Stimulated activated CD8-positive, alpha-beta memory T cell treated with anti-CD3 and anti-CD28 coated beads, Interleukin-15, amount 100 ng/mL, for 24 hours (primary cell): Measurements from ENCODE around the gene COMMD1.
"Not testable (repeated sequence)": the region's sequence is repeated elsewhere in the genome, so short reads cannot be mapped to it uniquely, and the experiment has no call there.

Source experiments
- DNase-seq: peaks from one replicate; pipeline ENCODE4 v3.0.0-alpha.2; 2020; ENCODE audit warnings: low read depth

COMMD1 gene

GRCh38 chr2:62074233-62074632 lies 168.8 kb downstream of the COMMD1 start:
- DNase-seq = no peak

- DNase-seq = no peak
These were observed 171.6 kb downstream of the COMMD1 start for GRCh38 chr2:62076980-62077638.

- no peak for DNase-seq
These were observed 179.3 kb downstream of the COMMD1 start for GRCh38 chr2:62084801-62085200.

- no peak for DNase-seq
These were observed 184.2 kb downstream of the COMMD1 start for GRCh38 chr2:62089658-62090057.

- DNase-seq = no peak
These were observed 186.0 kb downstream of the COMMD1 start for GRCh38 chr2:62091471-62091870.

- DNase-seq = no peak
These were observed 193.6 kb downstream of the COMMD1 start for GRCh38 chr2:62099050-62099449.

GRCh38 chr2:62099523-62100175 lies 194.2 kb downstream of the COMMD1 start:
- no peak for DNase-seq

- no peak for DNase-seq
These were observed 196.4 kb downstream of the COMMD1 start for GRCh38 chr2:62101886-62102285.

GRCh38 chr2:62102402-62102920 lies 197.0 kb downstream of the COMMD1 start:
- DNase-seq = no peak

- no peak for DNase-seq
These were observed 204.1 kb downstream of the COMMD1 start for GRCh38 chr2:62109554-62109953.

GRCh38 chr2:62110415-62111025 lies 205.0 kb downstream of the COMMD1 start:
- no peak for DNase-seq

GRCh38 chr2:62112179-62112578 lies 206.7 kb downstream of the COMMD1 start:
- no peak for DNase-seq

- DNase-seq = no peak
These were observed 209.1 kb downstream of the COMMD1 start for GRCh38 chr2:62114564-62114963.

- DNase-seq = no peak
These were observed 211.5 kb downstream of the COMMD1 start for GRCh38 chr2:62116983-62117382.

GRCh38 chr2:62118160-62118559 lies 212.7 kb downstream of the COMMD1 start:
- DNase-seq = no peak

GRCh38 chr2:62119311-62119974 lies 214.0 kb downstream of the COMMD1 start:
- DNase-seq = no peak

- DNase-seq = not testable (repeated sequence)
These were observed 220.8 kb downstream of the COMMD1 start for GRCh38 chr2:62126239-62126638.

GRCh38 chr2:62133320-62133823 lies 227.9 kb downstream of the COMMD1 start:
- DNase-seq = no peak

- no peak for DNase-seq
These were observed 231.7 kb downstream of the COMMD1 start for GRCh38 chr2:62136956-62137830.

- no peak for DNase-seq
These were observed 235.1 kb downstream of the COMMD1 start for GRCh38 chr2:62140426-62141141.
